Sigmoid colon (tissue), 7 donors: ENCODE measurements around the gene LRP6. TPM values are rescaled to one million over a fixed set of nuclear protein-coding genes. Genes with fewer than 3 reads are reported as not detected.

ENCODE experiments used
- DNase-seq: peaks from one replicate; pipeline ENCODE4 v3.0.0-alpha.2; 2019
- H3K27ac ChIP-seq, 4 donors: fragments of 200-600 bp; sonication (generic); one replicate each; pipeline ENCODE4 v1.5.1; 2016 to 2019; ENCODE audit warnings: mild to moderate bottlenecking in 1 of 4
- H3K27me3 ChIP-seq, 3 donors: fragments of 200-600 bp; sonication (generic); one replicate each; pipeline ENCODE4 v1.5.1; 2019; ENCODE audit warnings: mild to moderate bottlenecking in 1 of 3
- H3K36me3 ChIP-seq, 4 donors: fragments of 200-600 bp; sonication (generic); one replicate each; pipeline ENCODE4 v1.5.1; 2016 to 2019
- H3K4me1 ChIP-seq, 4 donors: fragments of 200-600 bp; sonication (generic); one replicate each; pipeline ENCODE4 v1.5.1; 2017 to 2019
- H3K4me3 ChIP-seq, 4 donors: fragments of 200-600 bp; sonication (generic); one replicate each; pipeline ENCODE4 v1.5.1; 2017 to 2019; ENCODE audit warnings: mild to moderate bottlenecking in 2 of 4, moderate library complexity in 1 of 4
- H3K9me3 ChIP-seq, 4 donors: fragments of 200-600 bp in 3 of 4; sonication (generic) in 3 of 4; one replicate each; pipeline versions ENCODE4 v1.5.1 to v1.6.1; 2013 to 2019
- EP300 ChIP-seq, 4 donors: sonication (generic); formaldehyde crosslinking; IDR thresholded peaks; one replicate each; pipeline ENCODE4 v1.6.1; 2017; ENCODE audit warnings: antibody characterized with exemption in 4 of 4
- POLR2A ChIP-seq, 2 donors: fragments of 450-650 bp; IDR thresholded peaks; one replicate each; pipeline ENCODE4 v1.6.1; 2016; ENCODE audit warnings: antibody characterized with exemption in 2 of 2, mild to moderate bottlenecking in 2 of 2, moderate library complexity in 2 of 2
- POLR2AphosphoS5 ChIP-seq, 4 donors: sonication (generic); formaldehyde crosslinking; IDR thresholded peaks; one replicate each; pipeline ENCODE4 v1.6.1; 2017; ENCODE audit warnings: antibody characterized with exemption in 4 of 4
- WGBS, 2 donors: extraction: QIAGEN DNeasy Blood & Tissue Kit; methylation state at CpG; one replicate each; pipeline ENCODE4 v1.1.7; 2013; 5-methylcytosine and 5-hydroxymethylcytosine counted together
- intact Hi-C: fragments of 100-400 bp; cut with DNase I; formaldehyde crosslinking; loops from one replicate; pipeline ENCODE4 v1.15.1; 2023
- polyA plus RNA-seq, 3 donors: library from polyadenylated mRNA; stranded (reverse); fragments of 200-250 nt; gene quantifications; one replicate each; pipeline ENCODE4 v1.2.3, GENCODE V29; 2013
- total RNA-seq, 4 donors: library from RNA; depleted of rRNA; stranded (reverse); fragments of >200 nt; gene quantifications; one replicate each; pipeline ENCODE4 v1.1.0, GENCODE V29; 2016
- TF ChIP-seq, protein P1 (sequence below), 4 experiments: fragments of 450-650 bp in 3 of 4; fragments of 200-600 bp in 1 of 4; IDR thresholded peaks; one replicate each; pipeline ENCODE4 v1.5.1; 2016 to 2019; ENCODE audit warnings: antibody characterized with exemption in 4 of 4, mild to moderate bottlenecking in 3 of 4, moderate library complexity in 2 of 4
- donor health status: healthy with polysubstance abuse.
- donor health status: Bipolar disorder and iron deficiency.
- donor health status: healthy.

The LRP6 gene
- total and polyA plus RNA-seq, 7 donors, result 1.8 to 55.1 (median 36.0) TPM

GRCh38 chr12:12195081-12195480 lies 71.8 kb downstream of the LRP6 start:
- WGBS, 2 donors, result 95 to 99% methylated on average over 3 of the region's 3 CpGs
- Histone ChIP-seq H3K36me3 (no peaks in the 10 kb centered on the region), H3K27me3 (no peaks in the 10 kb centered on the region), H3K4me3 (no peak overlapping the region), H3K27ac (no peak overlapping the region), H3K9me3 (no peaks in the 10 kb centered on the region), H3K4me1 (peaks cover 0 to 18% (median 0%) of the 10 kb centered on the region in 4 donors)
- DNase-seq, result no peak
- intact Hi-C loops, result no loop called here
- no peak for TF ChIP-seq EP300 (IDR thresholded peaks at IDR 0.05)
- no peak for TF ChIP-seq POLR2A (IDR thresholded peaks at IDR 0.05)
- TF ChIP-seq, protein P1, sequence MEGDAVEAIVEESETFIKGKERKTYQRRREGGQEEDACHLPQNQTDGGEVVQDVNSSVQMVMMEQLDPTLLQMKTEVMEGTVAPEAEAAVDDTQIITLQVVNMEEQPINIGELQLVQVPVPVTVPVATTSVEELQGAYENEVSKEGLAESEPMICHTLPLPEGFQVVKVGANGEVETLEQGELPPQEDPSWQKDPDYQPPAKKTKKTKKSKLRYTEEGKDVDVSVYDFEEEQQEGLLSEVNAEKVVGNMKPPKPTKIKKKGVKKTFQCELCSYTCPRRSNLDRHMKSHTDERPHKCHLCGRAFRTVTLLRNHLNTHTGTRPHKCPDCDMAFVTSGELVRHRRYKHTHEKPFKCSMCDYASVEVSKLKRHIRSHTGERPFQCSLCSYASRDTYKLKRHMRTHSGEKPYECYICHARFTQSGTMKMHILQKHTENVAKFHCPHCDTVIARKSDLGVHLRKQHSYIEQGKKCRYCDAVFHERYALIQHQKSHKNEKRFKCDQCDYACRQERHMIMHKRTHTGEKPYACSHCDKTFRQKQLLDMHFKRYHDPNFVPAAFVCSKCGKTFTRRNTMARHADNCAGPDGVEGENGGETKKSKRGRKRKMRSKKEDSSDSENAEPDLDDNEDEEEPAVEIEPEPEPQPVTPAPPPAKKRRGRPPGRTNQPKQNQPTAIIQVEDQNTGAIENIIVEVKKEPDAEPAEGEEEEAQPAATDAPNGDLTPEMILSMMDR (IDR thresholded peaks at IDR 0.05), result no peak

DNA sequence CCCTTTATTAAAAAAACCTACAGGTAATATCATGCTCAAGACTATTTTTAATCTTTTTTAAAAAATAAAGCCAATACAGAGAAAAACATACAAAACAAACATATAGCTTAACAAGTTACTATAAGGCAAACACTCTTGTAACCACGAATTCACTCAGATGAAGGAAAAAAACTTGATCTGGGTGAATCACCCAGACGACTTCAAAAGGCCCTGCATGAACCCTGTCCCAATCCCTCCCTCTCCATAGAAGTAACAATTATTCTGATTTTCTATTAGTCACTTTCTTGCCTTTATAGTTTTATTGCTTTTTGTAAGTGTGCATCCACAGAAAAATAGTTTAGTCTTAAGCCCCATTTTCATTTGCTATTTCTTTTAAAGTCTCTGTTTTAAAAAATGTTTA lies 72.6 kb downstream of the LRP6 start:
- Histone ChIP-seq H3K27me3 (no peaks in the 10 kb centered on the region), H3K27ac (no peak overlapping the region), H3K4me3 (no peak overlapping the region), H3K9me3 (no peaks in the 10 kb centered on the region), H3K36me3 (no peaks in the 10 kb centered on the region), H3K4me1 (peaks cover 0 to 21% (median 3%) of the 10 kb centered on the region in 4 donors)
- WGBS, 2 donors, result 40 to 59% methylated on average over 2 of the region's 2 CpGs
- no peak for DNase-seq
- no peak for TF ChIP-seq POLR2A (IDR thresholded peaks at IDR 0.05)
- TF ChIP-seq, protein P1 (IDR thresholded peaks at IDR 0.05), result no peak
- TF ChIP-seq EP300 (IDR thresholded peaks at IDR 0.05), result no peak
- no peak for TF ChIP-seq POLR2AphosphoS5 (IDR thresholded peaks at IDR 0.05)
- intact Hi-C loops, result no loop called here

DNA sequence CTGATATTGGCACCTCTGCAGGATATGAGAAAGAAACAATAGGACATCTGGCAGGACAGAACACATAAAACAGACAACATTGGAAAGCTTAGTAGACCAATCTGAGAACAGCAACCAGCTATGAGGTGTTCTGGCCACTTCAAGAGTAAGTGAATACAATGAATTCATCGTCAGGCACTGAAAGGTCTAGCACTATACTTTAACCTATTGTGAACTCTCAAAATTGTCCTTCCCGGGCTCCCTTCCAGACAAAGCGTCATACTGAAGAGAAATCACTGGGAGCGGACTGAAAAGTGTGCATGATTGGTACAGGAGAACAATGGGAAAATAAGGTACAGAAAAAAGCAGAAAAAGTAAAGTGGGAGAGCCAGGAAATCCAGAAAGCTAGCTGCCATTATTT lies 75.8 kb downstream of the LRP6 start:
- DNase-seq, result no peak
- intact Hi-C loops, result no loop called here

GRCh38 chr12:12190087-12190809 lies 76.6 kb downstream of the LRP6 start:
- TF ChIP-seq, protein P1 (IDR thresholded peaks at IDR 0.05), result no peak
- no peak for TF ChIP-seq POLR2AphosphoS5 (IDR thresholded peaks at IDR 0.05)
- TF ChIP-seq EP300 (IDR thresholded peaks at IDR 0.05), result no peak
- no peak for TF ChIP-seq POLR2A (IDR thresholded peaks at IDR 0.05)
- 93 to 98% methylated on average over 1 of the region's 1 CpG for WGBS, 2 donors
- H3K4me3 ChIP-seq, result no peak overlapping the region

More for the DNA sequence above, 75.8 kb downstream of the LRP6 start:
- Histone ChIP-seq H3K27me3 (no peaks in the 10 kb centered on the region), H3K36me3 (no peaks in the 10 kb centered on the region), H3K4me1 (peaks cover 0 to 48% (median 13%) of the 10 kb centered on the region in 4 donors), H3K9me3 (no peaks in the 10 kb centered on the region), H3K4me3 (no peak overlapping the region), H3K27ac (no peak overlapping the region)
- WGBS, 2 donors, result 91 to 97% methylated on average over 4 of the region's 4 CpGs
- TF ChIP-seq POLR2A (IDR thresholded peaks at IDR 0.05) (no peak), EP300 (IDR thresholded peaks at IDR 0.05) (no peak), POLR2AphosphoS5 (IDR thresholded peaks at IDR 0.05) (no peak)
- TF ChIP-seq, protein P1 (IDR thresholded peaks at IDR 0.05), result no peak

More at GRCh38 chr12:12190087-12190809, 76.6 kb downstream of the LRP6 start:
- H3K9me3 ChIP-seq, result no peaks in the 10 kb centered on the region
- intact Hi-C loops, result no loop called here
- no peaks in the 10 kb centered on the region for H3K36me3 ChIP-seq
- peaks cover 0 to 55% (median 20%) of the 10 kb centered on the region in 4 donors for H3K4me1 ChIP-seq
- no peak overlapping the region for H3K27ac ChIP-seq
- DNase-seq, result no peak
- no peaks in the 10 kb centered on the region for H3K27me3 ChIP-seq
